Epidermal melanocyte (primary cell): ENCODE data around the gene WASL.

Experiments
- DNase-seq: peaks from one replicate; pipeline ENCODE4 v3.0.0; 2011; ENCODE audit warnings: low spot score; ENCODE audit not compliant: insufficient read length

The WASL gene

GRCh38 chr7:123695944-123696677, 52.7 kb downstream of the WASL start:
- no peak for DNase-seq

- no peak for DNase-seq
Measured at GRCh38 chr7:123692471-123692877, 56.3 kb downstream of the WASL start.

- no peak for DNase-seq
Measured at GRCh38 chr7:123690550-123690949, 58.3 kb downstream of the WASL start.

GRCh38 chr7:123689250-123689649, 59.6 kb downstream of the WASL start:
- DNase-seq: no peak

GRCh38 chr7:123687727-123688126, 61.1 kb downstream of the WASL start:
- DNase-seq: no peak

- DNase-seq: no peak
Measured at GRCh38 chr7:123687161-123687560, 61.6 kb downstream of the WASL start.

- no peak for DNase-seq
Measured at GRCh38 chr7:123682690-123683089, 66.1 kb downstream of the WASL start.

GRCh38 chr7:123681561-123681960, 67.2 kb downstream of the WASL start:
- DNase-seq: no peak

- no peak for DNase-seq
Measured at GRCh38 chr7:123680580-123680979, 68.2 kb downstream of the WASL start.

- DNase-seq: no peak
Measured at GRCh38 chr7:123679614-123680013, 69.2 kb downstream of the WASL start.

- DNase-seq: no peak
Measured at GRCh38 chr7:123677061-123677715, 71.6 kb downstream of the WASL start.

- no peak for DNase-seq
Measured at GRCh38 chr7:123675181-123675473, 73.7 kb downstream of the WASL start.

GRCh38 chr7:123674399-123675180, 74.2 kb downstream of the WASL start:
- DNase-seq: no peak

- no peak for DNase-seq
Measured at GRCh38 chr7:123673752-123674398, 74.9 kb downstream of the WASL start.

GRCh38 chr7:123673137-123673732, 75.6 kb downstream of the WASL start:
- DNase-seq: no peak

- no peak for DNase-seq
Measured at GRCh38 chr7:123669485-123669884, 79.3 kb downstream of the WASL start.

GRCh38 chr7:123666492-123666891, 82.3 kb downstream of the WASL start:
- DNase-seq: no peak

GRCh38 chr7:123665896-123666295, 82.9 kb downstream of the WASL start:
- DNase-seq: no peak

- DNase-seq: no peak
Measured at GRCh38 chr7:123665157-123665556, 83.6 kb downstream of the WASL start.

GRCh38 chr7:123663200-123663599, 85.6 kb downstream of the WASL start:
- no peak for DNase-seq

- no peak for DNase-seq
Measured at GRCh38 chr7:123662755-123663154, 86.0 kb downstream of the WASL start.

GRCh38 chr7:123662293-123662692, 86.5 kb downstream of the WASL start:
- no peak for DNase-seq
